22Rv1 (cell line): Measurements from ENCODE around the gene SLC25A53.
"Not testable (repeated sequence)": the region's sequence is repeated elsewhere in the genome, so short reads cannot be mapped to it uniquely, and the experiment has no call there.

ENCODE experiments used
- H3K27ac ChIP-seq: fragments of 450-650 bp; 2 replicates; pipeline ENCODE4 v1.5.1; 2017
- ZFX ChIP-seq: fragments of 450-650 bp; IDR thresholded peaks from 2 replicates; pipeline ENCODE4 v1.6.1; 2017; ENCODE audit warnings: antibody characterized with exemption, borderline replicate concordance
- TF ChIP-seq, protein P1 (sequence below): fragments of 450-650 bp; IDR thresholded peaks from 2 replicates; pipeline ENCODE4 v1.5.1; 2017; ENCODE audit warnings: mild to moderate bottlenecking

Gene SLC25A53

DNA sequence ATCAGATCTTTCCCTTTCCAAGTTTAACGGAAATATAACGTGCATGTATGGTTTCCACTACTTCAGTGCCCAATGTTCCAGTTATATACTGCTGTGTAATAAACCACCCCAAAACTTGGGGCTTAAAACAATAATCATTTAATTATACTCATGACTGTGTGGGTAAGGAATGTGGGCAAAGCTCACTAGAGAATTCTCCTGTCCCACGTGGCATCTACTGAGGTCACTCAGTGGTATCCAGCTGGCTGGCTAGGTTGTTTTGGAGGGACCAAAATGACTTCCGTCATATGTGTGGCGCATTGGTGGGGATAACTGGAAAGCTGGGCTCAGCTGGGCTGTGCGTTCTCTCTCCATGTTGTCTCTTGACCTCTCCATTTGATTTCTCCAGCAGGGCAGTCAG lies 26.0 kb downstream of the SLC25A53 start:
- TF ChIP-seq, protein P1, sequence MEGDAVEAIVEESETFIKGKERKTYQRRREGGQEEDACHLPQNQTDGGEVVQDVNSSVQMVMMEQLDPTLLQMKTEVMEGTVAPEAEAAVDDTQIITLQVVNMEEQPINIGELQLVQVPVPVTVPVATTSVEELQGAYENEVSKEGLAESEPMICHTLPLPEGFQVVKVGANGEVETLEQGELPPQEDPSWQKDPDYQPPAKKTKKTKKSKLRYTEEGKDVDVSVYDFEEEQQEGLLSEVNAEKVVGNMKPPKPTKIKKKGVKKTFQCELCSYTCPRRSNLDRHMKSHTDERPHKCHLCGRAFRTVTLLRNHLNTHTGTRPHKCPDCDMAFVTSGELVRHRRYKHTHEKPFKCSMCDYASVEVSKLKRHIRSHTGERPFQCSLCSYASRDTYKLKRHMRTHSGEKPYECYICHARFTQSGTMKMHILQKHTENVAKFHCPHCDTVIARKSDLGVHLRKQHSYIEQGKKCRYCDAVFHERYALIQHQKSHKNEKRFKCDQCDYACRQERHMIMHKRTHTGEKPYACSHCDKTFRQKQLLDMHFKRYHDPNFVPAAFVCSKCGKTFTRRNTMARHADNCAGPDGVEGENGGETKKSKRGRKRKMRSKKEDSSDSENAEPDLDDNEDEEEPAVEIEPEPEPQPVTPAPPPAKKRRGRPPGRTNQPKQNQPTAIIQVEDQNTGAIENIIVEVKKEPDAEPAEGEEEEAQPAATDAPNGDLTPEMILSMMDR: no peak
- no peak for TF ChIP-seq ZFX
- H3K27ac ChIP-seq: no peak overlapping the region

DNA sequence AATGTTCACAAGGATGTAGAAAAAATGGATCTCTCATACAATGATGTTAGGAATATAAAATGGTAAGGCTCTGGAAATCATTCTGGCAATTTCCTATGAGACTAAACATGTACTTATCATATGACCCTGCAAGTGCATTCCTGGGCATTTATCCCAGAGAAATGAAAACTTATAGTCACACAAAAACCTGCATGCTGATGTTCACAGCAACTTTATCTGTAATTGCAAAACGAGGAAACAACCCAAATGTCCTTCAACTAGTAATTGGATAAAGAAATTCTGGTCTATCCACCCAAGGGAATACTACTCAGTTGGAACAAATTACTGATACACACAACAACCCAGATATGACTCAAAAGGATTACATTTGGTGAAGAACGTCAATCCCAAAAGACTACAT lies 30.0 kb downstream of the SLC25A53 start:
- H3K27ac ChIP-seq: no peak overlapping the region
- TF ChIP-seq ZFX: no peak
- TF ChIP-seq, protein P1: no peak

DNA sequence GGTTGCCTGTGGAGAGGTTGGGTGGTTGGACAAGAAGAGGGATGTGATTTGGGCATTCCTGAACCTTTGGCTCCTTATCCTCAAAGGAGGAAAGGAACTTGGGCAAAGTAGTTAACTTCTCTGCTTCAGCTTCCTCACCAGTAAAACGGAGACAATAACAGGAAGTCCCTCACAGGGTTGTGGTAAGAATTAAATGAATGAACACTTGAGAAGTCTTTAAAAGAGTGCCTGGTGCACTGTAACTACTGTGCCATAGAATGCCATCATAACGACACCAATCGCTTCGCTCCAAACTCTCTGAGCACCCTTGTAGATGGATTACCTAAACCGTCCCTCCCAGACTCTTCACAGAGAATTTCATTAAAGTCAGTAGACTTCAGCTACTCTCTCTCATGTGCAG lies 34.0 kb downstream of the SLC25A53 start:
- no peak for TF ChIP-seq ZFX
- TF ChIP-seq, protein P1: no peak
- H3K27ac ChIP-seq: no peak overlapping the region

DNA sequence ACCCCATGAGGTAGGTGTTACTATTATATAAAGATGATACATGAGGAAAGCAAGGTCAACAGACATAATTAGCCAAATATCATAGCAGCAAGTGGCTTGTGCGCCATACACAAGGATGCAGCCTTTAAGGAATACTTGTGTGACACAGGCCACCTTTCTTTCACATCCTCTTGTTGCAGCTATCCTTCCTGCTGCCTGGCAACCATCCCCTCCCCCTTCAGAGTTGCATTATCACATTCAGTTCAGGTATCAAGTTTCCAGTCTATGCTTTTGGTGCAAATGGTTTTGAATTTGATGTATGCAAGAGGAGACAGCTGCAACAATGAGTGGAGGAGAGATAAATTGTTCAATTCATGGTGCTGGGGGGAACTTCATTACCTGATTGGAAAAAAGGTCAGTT lies 38.0 kb downstream of the SLC25A53 start:
- H3K27ac ChIP-seq: no peak overlapping the region

DNA sequence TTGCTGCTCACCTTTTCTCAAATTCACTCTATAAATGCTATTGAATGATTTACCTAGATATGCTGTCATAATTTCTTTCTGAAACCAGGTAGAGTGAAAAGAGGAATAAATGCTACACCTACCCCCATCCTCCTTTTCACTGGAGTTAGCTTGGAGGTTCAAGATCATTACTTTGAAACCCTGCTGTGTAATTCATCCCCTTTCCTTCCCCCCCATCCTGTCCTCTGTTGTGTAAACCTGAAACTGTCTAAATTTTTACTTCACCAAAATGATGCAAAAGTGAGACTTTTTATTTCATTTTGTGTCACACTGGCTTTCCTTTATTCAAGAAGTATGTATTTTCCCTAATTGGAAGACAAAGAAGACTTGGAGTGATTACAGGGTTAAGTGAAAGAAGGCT lies 39.0 kb downstream of the SLC25A53 start:
- TF ChIP-seq, protein P1: no peak
- no peak for TF ChIP-seq ZFX
- no peak overlapping the region for H3K27ac ChIP-seq

More for the DNA sequence above, 38.0 kb downstream of the SLC25A53 start:
- TF ChIP-seq, protein P1: no peak
- no peak for TF ChIP-seq ZFX

DNA sequence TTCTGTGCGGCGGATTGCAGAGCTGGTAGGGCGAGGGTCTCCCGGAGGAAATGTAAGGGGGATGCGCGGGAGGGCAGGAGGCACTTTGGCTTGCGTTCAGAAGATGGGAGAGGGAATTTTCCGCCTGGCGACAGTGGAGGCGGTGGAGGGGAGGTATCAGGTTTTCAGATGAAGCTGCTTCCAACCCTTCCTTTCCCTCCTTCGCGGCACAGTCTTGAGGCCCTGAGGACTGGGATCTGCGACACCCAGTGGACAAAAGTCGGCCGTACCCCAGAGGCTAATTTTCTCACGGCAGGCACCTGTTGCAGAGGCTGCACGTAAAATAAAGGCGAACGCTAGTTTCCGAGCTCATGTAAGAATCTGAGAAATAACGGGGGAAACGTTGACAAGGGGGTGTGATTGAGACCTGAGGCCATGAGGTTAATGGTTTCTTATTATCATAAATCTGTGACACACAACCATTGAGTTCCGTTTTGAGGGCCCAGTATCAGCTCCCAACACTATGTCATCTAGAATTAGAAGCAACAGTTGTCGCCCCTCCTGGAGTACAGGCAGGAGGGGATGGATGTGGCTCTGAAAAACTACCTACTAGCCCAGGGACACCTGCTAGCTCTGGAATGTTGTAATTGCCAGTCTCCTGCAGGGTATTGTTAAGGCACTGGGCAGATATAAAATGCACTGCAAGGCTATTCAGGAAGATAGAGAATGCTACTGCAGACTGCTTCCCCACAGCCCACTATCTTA lies 43.4 kb downstream of the SLC25A53 start:
- TF ChIP-seq ZFX: no peak
- TF ChIP-seq, protein P1: peak; percentile 50
- no peak overlapping the region for H3K27ac ChIP-seq

DNA sequence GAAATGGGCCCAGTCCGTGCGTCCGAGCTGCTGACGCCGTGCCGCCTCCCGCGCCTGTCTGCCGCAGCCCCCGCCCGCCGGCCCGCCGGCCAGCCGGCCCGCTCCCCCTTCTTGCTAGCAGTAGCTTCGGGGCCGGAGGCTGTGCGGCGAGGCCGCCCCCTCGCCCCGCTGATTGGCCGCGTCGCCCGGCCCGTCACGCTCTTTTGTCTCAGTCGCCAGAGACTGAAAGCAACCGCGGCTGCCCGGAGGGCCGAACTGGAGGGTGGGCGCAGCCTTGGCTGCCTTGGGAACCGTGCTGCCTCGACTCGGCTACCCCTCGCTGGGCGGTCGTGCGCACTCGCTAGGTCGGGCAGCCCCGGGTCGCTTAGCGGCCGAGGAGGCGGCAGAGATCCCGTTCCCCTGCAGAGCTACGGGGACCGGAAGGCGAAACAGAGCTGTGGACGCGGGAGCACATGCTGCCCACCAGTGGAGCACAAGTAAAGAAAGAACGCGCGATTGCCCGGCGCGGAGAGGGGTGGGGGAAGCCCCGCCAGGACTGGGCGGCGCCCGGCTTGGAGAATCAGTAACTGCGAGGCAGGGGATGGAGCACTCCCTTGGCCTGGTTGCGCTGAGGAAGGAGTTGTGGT lies 44.4 kb downstream of the SLC25A53 start, which contains the start of gene ZCCHC18:
TSS of gene ZCCHC18 (plus strand) at position 198 of the 626 bp plus-strand sequence. CDS start 1,589 bp downstream, outside the sequence.
- TF ChIP-seq, protein P1: no peak
- no peak for TF ChIP-seq ZFX
- H3K27ac ChIP-seq: peak within 1 kb of the TSS; percentile 30; the same call in 1 of the 2 replicates

DNA sequence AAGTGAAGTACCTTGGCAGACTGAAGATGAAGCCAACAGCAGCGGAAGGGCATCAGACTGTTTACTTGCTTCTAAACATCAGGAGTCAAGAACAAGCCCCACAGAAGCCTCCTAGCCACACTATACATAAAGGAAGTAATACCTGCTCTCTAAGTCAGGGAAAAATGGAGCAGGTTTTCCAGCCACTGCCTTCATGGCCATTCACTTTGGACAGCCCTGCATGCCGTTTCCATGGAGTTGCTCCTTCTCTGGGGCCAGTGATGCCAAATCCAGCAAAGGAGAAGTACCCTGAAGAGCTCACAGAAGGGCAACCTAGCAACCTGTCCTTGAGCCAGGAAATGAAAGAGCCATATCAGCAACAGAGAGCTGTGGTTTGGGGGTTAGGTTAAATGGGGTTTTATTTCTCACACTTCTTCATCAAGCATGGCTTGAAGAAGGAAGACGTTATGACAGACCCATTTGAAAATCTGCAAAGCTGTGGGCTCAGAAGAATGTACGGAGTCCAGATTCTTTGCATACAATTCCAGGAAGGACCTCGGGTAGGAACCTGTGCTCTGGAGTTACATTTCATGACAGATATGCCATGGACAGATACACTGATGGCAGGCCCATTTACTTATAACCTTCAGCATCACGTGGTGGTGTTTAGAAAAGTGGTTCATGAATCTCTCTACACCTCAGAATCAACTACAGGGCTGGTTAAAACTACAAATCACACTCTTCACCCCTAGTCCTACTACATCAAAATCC lies 46.1 kb downstream of the SLC25A53 start:
- not testable (repeated sequence) for H3K27ac ChIP-seq
